ENCODE measurements around the gene KASH5.
"Not testable (repeated sequence)": the region's sequence is repeated elsewhere in the genome, so short reads cannot be mapped to it uniquely, and the experiment has no call there.

KASH5 gene

GRCh38 chr19:49455773-49456172, 67.7 kb downstream of the KASH5 start:
- DNase-seq (ENCODE audit: low read depth in 2 of 2, low spot score in 1 of 2) = no peak

GRCh38 chr19:49456326-49456725, 68.3 kb downstream of the KASH5 start:
- DNase-seq (ENCODE audit: low read depth in 2 of 2, low spot score in 1 of 2) = no peak

GRCh38 chr19:49458567-49458903, 70.5 kb downstream of the KASH5 start:
- DNase-seq (ENCODE audit: low read depth in 2 of 2, low spot score in 1 of 2) = no peak

- DNase-seq (ENCODE audit: low read depth in 2 of 2, low spot score in 1 of 2) = no peak
Observed at GRCh38 chr19:49459388-49459787, 71.3 kb downstream of the KASH5 start.

GRCh38 chr19:49461130-49461529, 73.1 kb downstream of the KASH5 start:
- not testable (repeated sequence) for DNase-seq (ENCODE audit: low read depth in 2 of 2, low spot score in 1 of 2)

GRCh38 chr19:49461656-49462055, 73.6 kb downstream of the KASH5 start:
- DNase-seq (ENCODE audit: low read depth in 2 of 2, low spot score in 1 of 2) = no peak

- DNase-seq (ENCODE audit: low read depth in 2 of 2, low spot score in 1 of 2) = no peak
Observed at GRCh38 chr19:49462492-49462891, 74.4 kb downstream of the KASH5 start.

- DNase-seq (ENCODE audit: low read depth in 2 of 2, low spot score in 1 of 2) = no peak
Observed at GRCh38 chr19:49463960-49464740, 76.1 kb downstream of the KASH5 start.

GRCh38 chr19:49465371-49465770, 77.3 kb downstream of the KASH5 start:
- no peak for DNase-seq (ENCODE audit: low read depth in 2 of 2, low spot score in 1 of 2)
